GM18951 (cell line): Measurements from ENCODE around the gene ABCA4.
"Not testable (repeated sequence)": the region's sequence is repeated elsewhere in the genome, so short reads cannot be mapped to it uniquely, and the experiment has no call there.

Experiments
- POLR2A ChIP-seq: IDR thresholded peaks from 4 replicates; pipeline ENCODE4 v1.6.1; 2011; ENCODE audit warnings: mild to moderate bottlenecking; ENCODE audit not compliant: insufficient read length, insufficient read depth; ENCODE audit errors: extremely low read depth
- in situ Hi-C: fragments of 300-500 bp; cut with MboI; formaldehyde crosslinking; loops from one replicate; pipeline ENCODE4 v1.12.0; 2022; ENCODE audit warnings: low sequenced_read_pairs, mixed read lengths, inconsistent platforms; ENCODE audit not compliant: unreplicated experiment

Gene ABCA4

GRCh38 chr1:94120991-94121390, at the start of gene ABCA4:
Gene ABCA4, minus strand, starts transcription at chr1:94121148. Its CDS starts 103 bp downstream, at chr1:94121045.
- in situ Hi-C loops: no loop called here
- no peak for TF ChIP-seq POLR2A

GRCh38 chr1:94169126-94169525, 48.2 kb upstream of the ABCA4 start:
- in situ Hi-C loops: no loop called here
- no peak for TF ChIP-seq POLR2A

GRCh38 chr1:94165843-94166242, 44.9 kb upstream of the ABCA4 start:
- in situ Hi-C loops: no loop called here

GRCh38 chr1:94164885-94165284, 43.9 kb upstream of the ABCA4 start:
- in situ Hi-C loops: not testable (repeated sequence)

More at GRCh38 chr1:94165843-94166242, 44.9 kb upstream of the ABCA4 start:
- TF ChIP-seq POLR2A: no peak

- in situ Hi-C loops: not testable (repeated sequence)
Observed at GRCh38 chr1:94164121-94164520, 43.2 kb upstream of the ABCA4 start.

- in situ Hi-C loops: not testable (repeated sequence)
Observed at GRCh38 chr1:94163249-94163648, 42.3 kb upstream of the ABCA4 start.

- in situ Hi-C loops: no loop called here
Observed at GRCh38 chr1:94160811-94161210, 39.9 kb upstream of the ABCA4 start.

GRCh38 chr1:94156096-94156625, 35.2 kb upstream of the ABCA4 start:
- in situ Hi-C loops: no loop called here
- no peak for TF ChIP-seq POLR2A

More at GRCh38 chr1:94160811-94161210, 39.9 kb upstream of the ABCA4 start:
- no peak for TF ChIP-seq POLR2A

- in situ Hi-C loops: no loop called here
- TF ChIP-seq POLR2A: no peak
Observed at GRCh38 chr1:94154989-94155388, 34.0 kb upstream of the ABCA4 start.

GRCh38 chr1:94153133-94153532, 32.2 kb upstream of the ABCA4 start:
- in situ Hi-C loops: no loop called here
- TF ChIP-seq POLR2A: no peak

GRCh38 chr1:94149166-94149565, 28.2 kb upstream of the ABCA4 start:
- in situ Hi-C loops: not testable (repeated sequence)

- in situ Hi-C loops: no loop called here
- no peak for TF ChIP-seq POLR2A
Observed at GRCh38 chr1:94146273-94146672, 25.3 kb upstream of the ABCA4 start.

- in situ Hi-C loops: no loop called here
- no peak for TF ChIP-seq POLR2A
Observed at GRCh38 chr1:94144836-94145235, 23.9 kb upstream of the ABCA4 start.

- TF ChIP-seq POLR2A: no peak
- in situ Hi-C loops: no loop called here
Observed at GRCh38 chr1:94143809-94144176, 22.8 kb upstream of the ABCA4 start.

GRCh38 chr1:94143173-94143808, 22.3 kb upstream of the ABCA4 start:
- TF ChIP-seq POLR2A: no peak
- in situ Hi-C loops: no loop called here
